T-helper 1 cell (primary cell): ENCODE results near the gene MEF2B.

Experiments
- DNase-seq, 5 donors: peaks; one replicate each; pipeline ENCODE4 v3.0.0-alpha.2; 2012 to 2020
- total RNA-seq, 4 donors: gene quantifications; one replicate each; lab custom pipeline; 2026; lab: John Stamatoyannopoulos, UW

MEF2B gene
- total RNA-seq: 0 to 0.46 (median 0.41) reads per million in 4 donors

DNA sequence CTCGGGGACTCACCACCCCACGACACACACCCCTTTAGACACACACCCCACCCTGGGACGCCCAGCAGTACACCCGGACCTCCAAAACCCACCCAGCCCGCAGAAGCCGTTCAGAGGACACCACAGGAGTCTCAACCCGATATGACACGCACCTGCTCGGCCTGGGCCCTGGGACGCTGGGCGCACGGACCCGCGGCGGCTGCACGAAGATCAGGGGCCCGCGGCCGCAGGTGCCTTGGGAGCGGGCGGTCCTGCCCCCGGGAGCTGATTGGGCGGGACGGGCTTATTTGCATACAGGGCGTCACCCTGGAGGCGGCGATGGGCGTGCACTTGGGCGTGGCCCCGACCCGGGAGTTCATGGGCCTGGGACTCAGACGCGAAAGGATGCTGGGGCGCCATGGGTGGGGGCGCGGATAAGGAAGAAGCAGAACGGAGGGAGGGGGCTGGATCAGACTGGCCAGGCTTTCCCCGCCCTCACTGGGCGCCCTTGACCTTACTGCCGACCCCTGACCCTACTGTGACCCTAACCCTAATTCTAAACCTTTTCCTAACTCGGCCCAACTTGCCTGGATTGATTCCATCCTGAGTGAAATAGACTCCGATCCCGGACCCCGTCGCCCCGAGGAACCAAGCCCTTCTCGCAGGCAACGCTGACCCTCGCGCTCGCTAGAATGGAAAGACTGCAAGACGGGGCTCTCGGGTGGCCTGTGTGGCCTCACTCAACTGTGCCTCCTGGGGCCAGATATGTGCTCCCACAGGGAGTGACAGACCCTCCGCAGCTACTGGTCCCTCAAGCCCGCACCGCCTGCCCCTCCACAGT is at the start of gene MEF2B:
TSS of gene MEF2B (minus strand) at position 211 of the 820 bp plus-strand sequence. CDS start 19,528 bp downstream, outside the sequence.
- peak; percentile 48 to 75 (median 68) for DNase-seq

DNA sequence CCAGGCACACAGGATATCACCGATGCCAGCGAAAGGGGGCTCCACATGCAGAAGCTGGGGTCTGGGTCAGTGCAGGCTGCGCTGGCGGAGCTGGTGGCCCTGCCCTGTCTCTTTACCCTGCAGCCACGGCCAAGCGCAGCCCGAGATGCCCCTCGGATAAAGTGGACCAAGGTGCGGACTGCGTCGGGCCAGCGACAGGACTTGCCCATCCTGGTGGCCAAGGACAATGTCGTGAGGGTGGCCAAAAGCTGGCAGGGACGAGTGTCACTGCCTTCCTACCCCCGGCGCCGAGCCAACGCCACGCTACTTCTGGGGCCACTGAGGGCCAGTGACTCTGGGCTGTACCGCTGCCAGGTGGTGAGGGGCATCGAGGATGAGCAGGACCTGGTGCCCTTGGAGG is 48.8 kb upstream of the MEF2B start:
- no peak for DNase-seq

DNA sequence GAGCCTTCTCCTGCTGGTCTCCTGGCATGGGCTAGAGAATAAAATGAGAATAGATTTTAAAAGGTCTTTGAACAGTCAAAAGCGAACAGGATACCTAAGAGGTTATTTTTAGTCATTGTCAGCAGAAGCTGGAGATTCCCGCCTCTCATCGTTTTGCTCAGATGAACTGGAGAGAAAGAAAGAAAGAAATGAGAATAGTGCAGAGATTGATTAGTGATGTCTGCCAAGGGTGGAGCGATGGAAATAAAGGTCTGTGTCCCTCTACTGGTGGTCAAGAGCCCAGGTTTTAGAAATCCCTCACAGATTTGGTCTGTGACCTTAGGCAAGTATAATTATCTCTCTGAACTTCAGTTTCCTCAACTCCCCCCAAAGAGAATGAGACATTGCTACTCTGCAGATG is 47.0 kb upstream of the MEF2B start:
- DNase-seq: no peak

DNA sequence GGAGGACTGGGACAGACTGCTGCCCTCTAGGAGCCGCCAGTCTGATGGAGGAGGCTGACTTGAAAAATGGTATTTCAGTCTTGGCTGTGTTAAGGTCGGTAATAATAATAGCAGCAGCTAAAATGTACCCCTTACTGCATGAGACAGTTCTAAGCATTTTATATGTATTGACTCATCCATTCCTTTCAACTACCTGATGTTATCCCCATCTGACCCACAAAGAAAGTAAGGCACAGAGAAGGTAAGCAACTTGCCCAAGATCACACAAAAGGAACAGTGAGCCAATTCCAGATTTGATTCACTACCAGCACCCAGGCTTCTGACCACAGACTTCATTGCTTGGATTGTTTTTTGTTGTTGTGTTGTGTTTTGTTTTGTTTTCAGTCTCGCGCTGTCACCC is 45.7 kb upstream of the MEF2B start:
- DNase-seq: no peak

DNA sequence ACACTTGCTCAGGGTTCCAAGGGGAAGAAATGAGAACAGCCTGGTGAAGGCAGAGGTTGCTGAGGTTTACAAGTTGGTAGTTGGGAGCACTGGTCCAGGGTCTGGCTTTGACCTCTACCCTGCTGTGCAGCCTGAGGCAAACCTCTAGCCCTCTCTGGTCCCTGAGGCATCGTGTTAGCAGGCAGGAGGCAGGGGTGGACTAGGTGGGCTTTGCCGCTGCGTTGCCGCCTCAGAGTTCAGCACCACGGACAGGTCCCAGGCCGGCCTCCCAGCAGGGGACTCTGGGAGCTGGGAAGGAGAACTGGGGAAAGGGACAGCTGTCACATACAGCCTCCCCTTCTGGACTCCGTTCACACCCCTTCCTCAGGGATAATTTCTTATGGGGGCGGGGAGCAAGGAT is 44.8 kb upstream of the MEF2B start:
- no peak for DNase-seq

DNA sequence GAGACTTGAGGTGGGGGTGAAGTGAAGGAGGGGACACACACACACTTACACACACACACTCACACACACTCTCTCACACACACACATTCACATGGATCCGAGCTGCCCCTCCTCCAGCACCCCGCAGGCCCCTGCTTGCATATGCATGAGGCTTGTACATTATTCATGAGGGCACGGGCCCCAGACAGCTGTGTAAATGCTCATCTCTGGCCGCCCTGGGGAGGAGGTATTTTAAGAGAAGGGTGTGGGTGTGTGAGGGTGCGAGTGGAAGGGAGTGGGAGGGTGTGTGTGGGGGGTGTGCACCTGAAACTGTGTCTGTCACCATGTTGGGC is 44.1 kb upstream of the MEF2B start:
- no peak for DNase-seq

DNA sequence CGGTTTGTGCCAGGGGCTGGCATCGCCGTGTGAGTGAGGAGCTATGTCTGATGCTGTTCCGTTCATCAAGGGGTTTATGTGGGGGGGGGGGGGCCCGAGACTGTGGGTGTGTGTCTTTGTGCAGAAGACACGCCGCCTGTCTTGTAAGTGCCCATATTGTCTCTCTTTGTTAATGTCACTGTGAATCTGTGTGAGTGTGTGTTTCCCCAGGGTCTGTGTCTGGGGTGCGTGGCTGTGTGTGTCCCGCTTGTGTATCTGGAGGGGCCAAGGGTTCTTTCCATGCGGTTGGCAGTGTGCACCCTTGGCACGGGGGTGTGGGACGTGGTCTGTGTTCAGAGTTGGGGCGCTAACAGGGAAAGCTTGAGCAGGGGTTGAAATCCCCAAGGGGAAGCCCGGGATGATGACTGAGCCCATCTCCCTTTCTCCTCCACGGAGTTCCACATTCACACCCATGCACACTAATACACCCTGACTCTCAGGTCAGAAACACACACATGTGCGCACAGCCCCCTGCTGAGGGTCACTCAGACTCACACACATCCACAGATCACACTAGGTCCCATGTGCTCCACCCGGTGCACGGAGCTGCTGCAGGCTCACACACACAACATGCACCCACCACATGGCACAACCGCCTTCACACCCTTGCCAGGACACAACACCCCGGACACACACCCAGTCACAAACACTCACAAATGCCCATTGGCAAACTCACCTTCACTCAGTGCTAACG is 43.5 kb upstream of the MEF2B start:
- no peak for DNase-seq

DNA sequence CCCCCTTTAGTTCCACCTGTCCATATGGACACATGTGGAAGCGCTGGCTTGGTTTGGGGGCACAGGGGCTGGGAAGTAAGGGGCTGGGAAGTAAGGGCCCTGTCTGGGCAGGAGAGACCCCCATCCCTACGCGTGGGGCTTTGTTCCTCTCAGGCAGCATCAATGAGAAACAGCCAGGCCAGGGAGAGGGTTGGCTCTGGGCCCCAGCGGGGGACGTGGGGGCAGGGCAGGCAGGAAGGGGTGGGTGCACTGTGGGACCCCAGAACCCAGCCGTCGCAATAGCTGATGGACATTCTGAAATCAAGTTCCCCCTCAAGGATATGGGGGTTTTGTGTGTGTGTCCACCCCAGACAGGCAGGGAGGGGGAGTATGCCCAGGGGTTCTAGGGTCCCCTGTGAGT is 42.9 kb upstream of the MEF2B start:
- DNase-seq: no peak

DNA sequence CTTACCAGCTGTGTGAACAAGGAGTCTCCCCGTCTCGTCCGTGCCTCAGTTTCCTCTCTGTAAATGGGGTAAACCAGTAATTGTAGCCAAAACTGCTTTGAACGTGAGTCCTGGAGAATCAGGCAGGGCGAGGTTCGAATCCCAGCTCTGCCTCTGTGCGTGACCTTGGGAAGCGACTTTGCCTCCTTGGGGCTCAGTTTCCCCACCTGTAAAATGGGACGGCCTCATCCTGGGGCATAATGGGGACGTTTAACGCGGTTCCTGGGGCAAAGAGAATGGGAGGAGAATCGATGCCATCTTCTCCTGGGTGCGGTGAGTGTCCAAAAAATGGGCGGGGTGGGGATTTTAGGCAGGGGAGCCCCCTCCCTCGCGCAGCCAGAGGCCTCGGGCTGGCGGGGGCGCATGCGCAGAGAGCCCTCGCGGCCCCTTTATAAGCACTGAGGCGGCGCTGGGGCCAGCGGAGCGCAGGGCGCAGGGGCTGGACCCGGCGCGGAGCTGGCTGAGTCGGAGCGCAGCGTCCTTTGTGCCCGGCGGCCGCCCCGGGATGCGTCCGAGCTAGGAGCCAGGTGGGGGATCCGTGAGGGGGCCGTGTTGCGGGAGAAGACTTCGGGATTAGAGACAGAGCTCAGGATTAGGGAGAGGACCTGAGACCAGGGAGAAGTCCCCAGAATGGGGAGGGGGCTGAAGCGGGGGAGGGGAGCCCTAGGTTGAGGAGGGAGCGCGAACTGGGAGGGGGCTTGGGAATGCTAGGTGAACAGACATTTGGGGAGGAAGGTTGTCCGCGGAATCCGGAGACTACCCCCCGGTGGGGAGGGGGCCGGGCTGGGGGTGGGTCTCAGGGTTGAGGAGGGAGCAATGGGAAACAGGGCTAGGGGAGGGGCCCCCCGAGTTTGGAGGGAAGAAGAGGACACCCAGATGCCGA is 41.7 kb upstream of the MEF2B start, which contains the start of gene NCAN:
TSS of gene NCAN (plus strand) at position 460 of the 922 bp plus-strand sequence. CDS start 4,996 bp downstream, outside the sequence.
- DNase-seq: no peak

DNA sequence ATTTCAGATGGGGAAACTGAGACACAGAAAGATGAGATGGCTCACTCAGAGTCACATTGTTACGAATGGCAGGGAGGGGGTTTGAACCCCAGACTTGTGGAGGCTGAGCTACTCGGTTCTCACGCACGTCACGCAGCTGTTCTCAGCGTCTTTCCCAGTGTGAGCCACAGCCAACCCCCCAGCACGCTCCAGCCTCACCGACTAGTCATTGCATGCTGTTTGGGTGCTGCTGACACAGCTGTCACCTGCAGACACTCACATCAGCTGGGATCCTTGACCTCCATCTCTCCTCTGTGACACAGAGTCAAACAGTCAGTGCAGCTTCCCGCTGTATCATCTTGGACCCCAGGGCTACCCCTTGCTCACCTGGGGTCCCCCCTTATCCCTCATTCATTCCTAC is 39.3 kb upstream of the MEF2B start:
- no peak for DNase-seq

DNA sequence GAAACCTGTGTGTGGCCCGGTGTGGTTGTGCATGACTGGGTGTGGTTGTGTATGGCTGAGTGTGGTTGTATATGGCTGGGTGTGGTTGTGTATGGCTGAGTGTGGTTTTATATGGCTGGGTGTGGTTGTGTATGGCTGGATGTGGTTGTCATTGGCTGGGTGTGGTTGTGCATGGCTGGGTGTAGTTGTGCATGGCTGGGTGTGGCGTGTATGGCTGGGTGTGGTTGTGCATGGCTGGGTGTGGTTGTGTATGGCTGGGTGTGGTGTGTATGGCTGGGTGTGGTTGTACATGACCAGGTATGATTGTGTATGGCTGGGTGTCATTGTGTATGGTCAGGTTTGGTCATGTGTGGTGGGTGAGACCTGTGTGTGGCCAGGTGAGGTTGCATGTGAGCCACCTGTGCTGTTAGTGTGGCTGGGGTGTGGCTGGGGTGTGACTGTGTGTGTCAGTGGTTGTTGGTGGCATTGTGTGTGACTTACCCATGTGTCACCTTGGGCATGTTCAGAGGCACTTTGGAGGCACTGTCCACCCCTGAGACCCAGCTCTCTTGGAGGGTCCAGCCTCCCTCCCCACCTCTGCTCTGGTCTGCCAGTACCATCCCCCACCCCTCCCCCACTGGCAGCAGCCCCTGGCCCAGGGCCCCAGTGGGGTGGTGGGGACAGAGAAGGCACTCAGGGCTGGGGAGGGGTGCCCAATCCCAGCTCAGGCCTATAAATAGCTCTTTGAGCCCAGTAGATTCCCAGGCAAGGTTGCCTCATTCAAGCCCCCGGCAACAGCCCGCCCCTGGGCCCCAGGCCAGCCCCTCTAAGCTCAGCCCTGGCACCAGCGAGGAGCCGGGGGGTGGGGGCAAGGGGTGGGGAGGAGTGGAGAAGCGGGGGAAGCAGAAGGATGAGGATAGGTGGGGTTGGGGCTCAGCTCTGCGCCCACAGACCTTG is 37.8 kb upstream of the MEF2B start:
- peak in 1 of 5 donors; percentile 38 for DNase-seq

DNA sequence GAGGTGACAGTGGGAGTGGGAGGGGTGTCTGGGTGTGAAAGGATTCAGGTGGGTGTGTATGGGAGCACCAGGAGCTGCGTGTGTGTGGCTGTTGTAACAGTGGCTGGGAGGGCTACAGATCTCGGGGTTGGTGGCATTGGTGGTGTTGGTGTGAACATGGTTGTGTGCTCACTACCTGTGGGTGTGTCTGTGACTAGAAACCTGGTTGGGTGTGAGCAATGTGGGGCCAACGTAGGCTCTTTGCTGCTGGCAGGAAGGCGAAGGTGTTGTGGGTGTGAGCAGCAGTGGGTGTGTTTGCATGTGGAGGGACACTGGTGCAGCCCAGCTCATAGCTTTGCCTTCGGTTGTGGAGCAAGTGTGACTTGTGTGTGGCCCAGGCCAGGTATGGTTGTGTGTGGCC is 36.9 kb upstream of the MEF2B start:
- DNase-seq: no peak

DNA sequence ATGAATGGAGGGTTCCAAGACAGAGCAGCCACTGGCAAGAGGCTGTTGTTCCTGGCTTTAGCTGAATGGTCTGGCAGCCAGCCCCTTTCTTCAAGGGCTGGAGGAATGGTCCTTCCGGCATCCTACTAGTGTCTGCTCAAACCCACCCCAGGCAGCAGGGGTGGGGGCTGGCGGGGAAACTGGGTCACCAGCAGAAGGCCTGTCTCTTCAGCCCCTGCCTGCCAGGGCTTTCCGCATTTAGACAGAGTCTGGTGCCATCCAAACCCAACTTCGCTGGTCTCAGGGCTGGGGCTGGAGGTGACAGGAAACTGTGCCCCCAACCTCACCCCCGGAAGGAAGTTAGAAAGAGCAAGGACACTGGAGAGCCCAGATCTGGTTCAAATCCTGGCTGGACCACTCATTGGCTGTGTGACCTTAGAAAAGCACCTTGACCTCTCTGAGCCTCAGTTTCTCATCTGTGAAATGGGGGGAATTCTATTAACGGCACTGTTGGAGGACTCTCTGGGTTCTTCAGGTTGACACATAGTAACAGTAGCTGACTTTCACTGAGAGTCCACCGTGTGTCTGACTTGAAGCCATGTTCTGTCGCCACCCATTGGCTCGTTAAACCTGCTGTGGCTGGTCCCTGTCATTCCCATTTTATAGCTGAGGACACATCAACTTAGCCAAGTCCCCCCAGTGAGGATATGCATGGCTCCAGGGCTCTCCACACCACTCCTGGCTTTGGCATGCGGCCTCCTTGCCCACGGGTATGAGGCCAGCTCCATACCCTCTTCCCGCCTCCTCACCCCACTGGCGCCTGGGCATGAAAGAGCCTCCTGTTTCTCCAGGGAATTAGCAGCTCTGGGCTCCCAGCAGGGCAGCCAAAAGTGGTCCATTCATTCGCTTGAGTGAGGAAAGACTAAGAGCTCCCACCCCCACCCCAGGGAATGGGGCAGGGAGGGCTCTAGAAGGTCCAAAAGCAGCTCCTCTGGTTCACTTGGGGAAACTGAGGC is 35.6 kb upstream of the MEF2B start:
- no peak for DNase-seq

DNA sequence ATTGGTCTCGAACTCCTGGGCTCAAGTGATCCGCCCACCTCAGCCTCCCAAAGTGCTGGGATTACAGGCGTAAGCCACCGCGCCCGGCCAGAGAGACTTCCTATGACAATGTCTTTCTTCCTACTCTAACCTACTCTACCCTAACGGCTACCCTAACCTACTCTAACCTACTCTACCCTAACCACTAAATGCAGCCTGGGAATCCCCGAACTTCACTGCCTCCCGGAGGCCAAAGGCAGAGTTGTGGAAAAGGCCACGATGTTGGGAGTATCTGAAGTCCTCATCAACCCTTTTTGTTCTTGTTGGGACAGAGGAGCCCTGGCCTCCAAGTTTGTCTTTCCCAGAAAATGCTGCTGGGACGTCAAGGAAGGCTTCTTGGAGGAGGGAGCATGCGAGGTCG is 34.1 kb upstream of the MEF2B start:
- no peak for DNase-seq

DNA sequence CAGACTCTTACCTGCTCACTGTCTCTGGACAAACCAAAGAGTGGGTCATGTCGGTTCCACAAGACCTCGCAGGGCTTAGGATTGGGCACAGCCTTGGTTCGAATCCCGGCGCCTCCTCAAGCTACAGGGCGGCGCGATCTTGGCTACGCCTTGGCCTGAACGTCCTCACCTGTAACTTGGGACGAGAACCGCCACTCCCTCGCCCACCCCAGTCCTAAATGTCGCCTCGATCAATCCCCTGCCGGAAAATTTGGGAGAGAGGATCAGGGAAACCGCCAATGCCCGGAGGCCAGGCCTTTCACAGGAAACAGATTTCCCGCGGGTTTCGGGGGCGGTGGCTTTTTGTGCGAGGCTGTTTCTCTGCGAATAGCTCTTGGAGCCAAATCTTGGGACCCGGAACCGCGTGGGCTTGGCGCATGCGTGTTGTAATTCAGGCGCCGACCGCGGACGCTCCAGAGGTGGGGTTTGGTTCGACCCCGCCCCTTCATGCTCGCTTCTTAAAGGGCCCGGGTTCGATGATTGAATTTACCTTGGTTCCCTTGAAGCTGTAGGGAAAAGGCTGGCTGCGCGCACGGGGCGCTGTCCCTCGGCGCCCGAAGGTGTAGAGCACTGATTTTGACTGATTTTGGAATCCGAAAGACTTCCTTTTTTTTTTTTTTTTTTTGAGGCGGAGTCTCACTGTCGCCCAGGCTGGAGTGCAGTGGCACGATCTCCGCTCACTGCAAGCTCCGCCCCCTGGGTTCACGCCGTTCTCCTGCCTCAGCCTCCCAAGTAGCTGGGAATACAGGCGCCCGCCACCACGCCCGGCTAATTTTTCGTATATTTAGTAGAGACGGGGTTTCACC is 33.2 kb upstream of the MEF2B start, which contains the start of gene NR2C2AP:
TSS of gene NR2C2AP (minus strand) at position 403 of the 845 bp plus-strand sequence. CDS start at position 49, 354 bp downstream.
- peak; percentile 82 to 92 (median 85) for DNase-seq

DNA sequence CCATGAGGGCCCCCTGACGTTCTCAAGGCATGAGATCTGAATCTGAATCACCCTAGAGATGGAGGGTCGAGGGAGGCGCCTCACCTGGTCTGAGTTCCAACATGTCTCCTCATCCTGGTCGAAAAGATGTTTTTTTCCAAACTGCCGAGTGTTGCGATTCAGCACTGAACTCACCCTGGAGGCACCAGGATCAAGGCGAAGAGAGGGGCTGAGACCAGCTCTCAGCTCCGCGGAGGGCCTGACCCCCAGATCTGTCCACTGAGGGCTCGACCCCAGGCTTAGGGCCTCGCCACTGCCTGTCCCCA is 32.6 kb upstream of the MEF2B start:
- no peak for DNase-seq

DNA sequence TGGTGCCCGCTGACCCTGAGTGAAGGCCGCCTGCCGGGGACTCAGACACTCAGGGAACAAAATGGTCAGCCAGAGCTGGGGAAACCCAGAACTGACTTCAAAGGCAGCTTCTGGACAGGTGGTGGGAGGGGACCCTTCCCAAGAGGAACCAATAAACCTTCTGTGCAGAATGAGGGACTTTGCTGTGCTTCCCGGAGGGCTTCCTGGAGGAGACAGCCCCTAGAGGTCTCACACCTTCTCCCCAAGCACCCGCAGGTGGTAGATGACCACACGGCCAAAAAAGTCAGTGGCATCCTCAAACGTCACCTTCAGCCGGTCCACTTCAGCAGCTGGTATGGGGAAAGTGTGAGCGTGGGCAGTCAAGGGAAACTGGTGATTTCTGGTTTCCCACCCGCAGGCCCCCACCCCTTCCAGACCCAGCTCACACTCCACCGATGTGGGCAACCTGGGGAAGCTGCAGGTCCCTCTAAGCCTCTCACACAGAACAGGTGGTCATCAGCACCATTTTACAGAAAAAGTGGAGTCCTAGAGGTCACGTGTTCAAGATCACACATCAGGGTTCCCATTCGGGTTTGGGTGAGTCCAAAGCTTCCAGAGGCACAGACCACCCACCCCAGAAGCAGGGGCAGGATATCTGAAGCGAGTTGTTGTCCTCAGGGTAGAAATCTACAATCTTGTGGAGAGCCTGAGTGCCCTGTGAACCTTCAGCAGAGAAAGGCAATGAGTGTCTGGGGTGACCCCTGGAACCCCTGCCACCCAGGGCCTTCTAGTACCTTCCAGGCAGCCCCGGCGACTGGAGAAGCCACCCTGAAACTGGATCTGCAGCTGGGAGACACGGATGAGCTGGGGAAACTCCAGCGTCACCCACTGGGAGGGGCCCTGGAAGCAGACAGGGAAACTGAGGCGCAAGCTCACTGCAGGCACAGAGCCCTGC is 31.9 kb upstream of the MEF2B start:
- no peak for DNase-seq

DNA sequence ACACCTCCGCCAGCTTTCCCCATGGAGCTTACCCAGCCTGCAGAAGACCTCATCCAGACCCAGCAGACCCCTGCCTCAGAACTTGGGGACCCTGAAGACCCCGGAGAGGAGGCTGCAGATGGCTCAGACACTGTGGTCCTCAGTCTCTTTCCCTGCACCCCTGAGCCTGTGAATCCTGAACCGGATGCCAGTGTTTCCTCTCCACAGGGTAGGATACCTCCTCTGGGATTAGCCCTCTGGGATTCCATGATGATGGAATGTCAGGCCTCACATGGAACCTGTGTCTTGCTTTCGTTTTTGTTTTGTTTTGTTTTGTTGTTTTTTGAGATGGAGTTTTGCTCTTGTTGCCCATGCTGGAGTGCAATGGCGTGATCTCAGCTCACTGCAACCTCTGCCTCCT is 23.9 kb upstream of the MEF2B start:
- no peak for DNase-seq
